AML-193 (cell line): Measurements from ENCODE around the gene AGAP2.
A peak's percentile ranks its signal among the peaks of the same experiment; 100 is the strongest.
"Not testable (repeated sequence)": the region's sequence is repeated elsewhere in the genome, so short reads cannot be mapped to it uniquely, and the experiment has no call there.

Experiments
- DNase-seq, 2 experiments: peaks; one replicate each; lab custom pipeline; 2025; lab: John Stamatoyannopoulos, UW

AGAP2 gene

GRCh38 chr12:57738661-57739237, at the start of gene AGAP2:
Gene AGAP2, minus strand, starts transcription at chr12:57738742. Its CDS starts 496 bp downstream, at chr12:57738246.
- no peak for DNase-seq

GRCh38 chr12:57783861-57784260, 45.3 kb upstream of the AGAP2 start:
- no peak for DNase-seq

- no peak for DNase-seq
These were observed 44.9 kb upstream of the AGAP2 start for GRCh38 chr12:57783466-57783801.

GRCh38 chr12:57782608-57783465, 44.3 kb upstream of the AGAP2 start, which contains the start of gene TSFM:
Gene TSFM, plus strand, starts transcription at chr12:57782787. Its CDS starts 15 bp downstream, at chr12:57782802.
- peak; percentile 90 for DNase-seq

GRCh38 chr12:57782243-57782607, 43.7 kb upstream of the AGAP2 start:
- DNase-seq, result no peak

GRCh38 chr12:57781801-57782200, 43.3 kb upstream of the AGAP2 start:
- no peak for DNase-seq

GRCh38 chr12:57781244-57781643, 42.7 kb upstream of the AGAP2 start:
- peak; percentile 70 for DNase-seq

GRCh38 chr12:57780284-57780897, 41.8 kb upstream of the AGAP2 start:
- no peak for DNase-seq

- DNase-seq, result no peak
These were observed 41.2 kb upstream of the AGAP2 start for GRCh38 chr12:57779736-57780135.

GRCh38 chr12:57777911-57778310, 39.4 kb upstream of the AGAP2 start:
- DNase-seq, result no peak

GRCh38 chr12:57777367-57777766, 38.8 kb upstream of the AGAP2 start:
- no peak for DNase-seq

GRCh38 chr12:57776247-57776587, 37.7 kb upstream of the AGAP2 start:
- DNase-seq, result no peak

- DNase-seq, result peak; percentile 80 to 86
These were observed 37.2 kb upstream of the AGAP2 start for GRCh38 chr12:57775563-57776246.

GRCh38 chr12:57775044-57775443, 36.5 kb upstream of the AGAP2 start:
- DNase-seq, result no peak

- not testable (repeated sequence) for DNase-seq
These were observed 36.1 kb upstream of the AGAP2 start for GRCh38 chr12:57774634-57775033.

- DNase-seq, result peak; percentile 37 to 38
These were observed 34.1 kb upstream of the AGAP2 start, which contains the start of gene EEF1AKMT3 for GRCh38 chr12:57772429-57773322. Gene EEF1AKMT3, plus strand, starts transcription at chr12:57772614. Its CDS starts 111 bp downstream, at chr12:57772725.

GRCh38 chr12:57771873-57772428, 33.4 kb upstream of the AGAP2 start, which contains the start of gene METTL1:
Gene METTL1, minus strand, starts transcription at chr12:57772105. Its CDS starts 22 bp downstream, at chr12:57772083.
- DNase-seq, result peak; percentile 85 to 86

- peak; percentile 82 to 85 for DNase-seq
These were observed 32.8 kb upstream of the AGAP2 start for GRCh38 chr12:57771236-57771872.

- DNase-seq, result no peak
These were observed 32.2 kb upstream of the AGAP2 start for GRCh38 chr12:57770734-57771133.

GRCh38 chr12:57769594-57769993, 31.1 kb upstream of the AGAP2 start:
- no peak for DNase-seq
